DMS153 treated with DMSO at 0.1 percent for 48 hours (cell line): Measurements from ENCODE around the gene TBC1D25.
"Not testable (repeated sequence)": the region's sequence is repeated elsewhere in the genome, so short reads cannot be mapped to it uniquely, and the experiment has no call there.

Experiments used
- DNase-seq: peaks from one replicate; lab custom pipeline; 2025; ENCODE audit not compliant: unreplicated experiment; lab: John Stamatoyannopoulos, UW

The TBC1D25 gene

DNA sequence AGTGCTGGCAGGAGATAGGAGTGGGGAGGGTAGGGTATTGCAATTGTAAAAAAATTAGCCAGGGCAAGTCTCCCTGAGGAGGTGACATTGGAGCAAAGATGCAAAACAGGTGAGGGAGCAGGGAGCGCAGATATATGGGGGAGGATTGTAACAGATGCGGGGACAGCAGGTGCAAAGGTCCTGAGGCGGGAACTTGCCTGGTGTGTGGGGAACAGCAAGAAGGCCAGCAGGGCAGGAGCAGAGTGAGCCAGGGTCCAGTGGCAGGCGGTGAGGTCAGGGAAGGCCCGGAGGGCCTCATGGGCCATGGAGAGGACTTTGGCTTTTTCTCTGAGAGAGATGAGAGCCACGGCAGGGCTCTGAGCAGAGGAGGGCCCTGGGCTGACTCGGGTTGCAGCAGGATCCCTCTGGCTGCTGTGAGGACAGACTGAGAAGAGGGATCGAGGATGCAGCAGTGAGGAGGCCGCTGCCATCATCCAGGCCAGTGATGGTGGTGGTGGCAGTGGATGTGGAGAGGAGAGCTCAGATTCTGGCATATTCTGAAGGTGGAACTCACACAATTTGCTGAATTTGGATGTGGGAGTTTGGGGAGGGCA, 24.6 kb upstream of the TBC1D25 start:
- DNase-seq = no peak

GRCh38 chrX:48515842-48516241, 23.7 kb upstream of the TBC1D25 start:
- DNase-seq = no peak

DNA sequence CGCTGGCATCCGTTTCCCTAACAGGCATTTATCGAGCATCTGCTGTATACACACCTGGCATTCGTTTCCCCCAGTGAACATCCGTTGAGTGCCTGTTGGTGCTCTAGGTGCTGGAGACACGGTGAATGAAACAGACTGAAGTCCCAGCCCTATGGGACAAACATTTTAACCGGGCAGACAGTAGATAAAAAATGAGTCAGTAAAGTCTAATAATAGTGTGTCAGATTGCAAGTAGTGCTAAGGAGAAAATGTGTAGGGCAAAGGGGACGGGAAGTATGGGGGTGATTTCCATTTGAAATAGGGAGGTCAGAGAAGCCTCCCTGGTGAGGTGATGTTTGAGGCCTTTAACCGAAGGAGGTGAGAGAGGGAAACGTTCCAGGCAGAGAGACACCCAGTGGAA, 23.2 kb upstream of the TBC1D25 start:
- no peak for DNase-seq

- DNase-seq = no peak
Observed at GRCh38 chrX:48516987-48517386, 22.5 kb upstream of the TBC1D25 start.

- not testable (repeated sequence) for DNase-seq
Observed at GRCh38 chrX:48519481-48519880, 20.0 kb upstream of the TBC1D25 start.

DNA sequence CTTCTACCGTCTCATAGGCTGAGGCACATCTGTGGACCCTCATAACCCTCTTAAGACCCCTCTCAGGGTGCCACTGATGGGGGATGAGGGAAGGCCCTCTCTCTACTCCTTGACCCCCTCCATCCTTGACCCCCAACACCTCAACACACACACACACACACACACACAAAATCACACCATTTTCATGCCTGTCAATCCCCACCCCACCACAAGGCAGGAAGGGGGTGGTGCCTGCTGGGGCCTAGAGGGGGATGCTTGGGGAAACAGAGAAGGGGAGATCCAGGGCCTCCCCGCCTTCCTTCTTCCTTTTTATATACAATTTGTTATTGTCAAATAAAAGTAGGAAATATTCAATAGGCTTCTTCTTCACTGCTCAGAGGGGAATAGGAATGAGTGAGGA, 19.1 kb upstream of the TBC1D25 start:
- no peak for DNase-seq

GRCh38 chrX:48520976-48521352, 18.6 kb upstream of the TBC1D25 start:
- DNase-seq = no peak

DNA sequence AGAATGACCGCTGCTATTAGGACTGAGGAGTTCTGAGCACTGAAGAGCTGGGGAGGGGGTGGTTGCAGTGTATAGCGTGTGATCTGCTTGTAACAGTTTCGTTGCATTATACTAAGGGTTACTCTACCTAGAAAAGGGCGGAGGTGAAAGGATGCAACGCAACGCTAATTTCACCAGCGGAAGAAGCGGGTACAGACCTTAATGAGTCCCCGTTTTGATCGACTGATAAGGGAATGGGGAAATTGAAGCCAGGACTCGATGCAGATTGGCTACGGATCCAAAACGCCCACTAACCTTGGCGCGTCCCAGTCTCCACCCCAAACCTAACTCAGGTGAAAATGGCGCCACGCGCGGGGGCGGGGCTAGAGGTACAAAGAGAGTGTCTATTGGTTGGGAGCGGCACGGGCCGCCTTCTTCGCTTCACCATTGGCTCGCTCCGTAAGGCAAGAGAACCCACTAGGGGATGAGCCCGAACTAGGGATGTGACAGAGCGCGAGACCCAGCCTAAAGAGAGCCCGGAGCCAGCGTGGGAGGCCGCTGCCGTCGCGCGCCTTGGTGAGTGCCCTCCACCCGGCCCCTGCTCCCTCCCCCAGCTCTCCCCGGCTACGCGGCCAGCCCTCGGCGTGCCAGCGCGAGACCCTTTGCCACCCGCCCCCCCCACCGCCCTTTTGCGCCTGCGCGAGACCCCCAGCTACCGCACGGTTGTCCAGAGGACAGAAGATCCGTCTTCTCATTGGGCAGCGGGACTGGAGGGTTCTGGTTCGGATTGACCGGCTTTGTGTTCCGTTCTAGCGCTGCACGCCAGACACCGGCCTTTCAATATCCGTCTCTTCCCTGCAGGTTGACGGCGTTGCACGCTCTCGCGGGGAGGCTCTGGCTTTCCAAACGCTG, 17.9 kb upstream of the TBC1D25 start, which contains the start of gene EBP:
Gene EBP, plus strand, starts transcription at position 456 of the 891 bp plus-strand sequence. CDS start 1,964 bp downstream, outside the sequence.
- DNase-seq = peak; percentile 71

- no peak for DNase-seq
Observed at GRCh38 chrX:48522291-48522690, 17.2 kb upstream of the TBC1D25 start.

DNA sequence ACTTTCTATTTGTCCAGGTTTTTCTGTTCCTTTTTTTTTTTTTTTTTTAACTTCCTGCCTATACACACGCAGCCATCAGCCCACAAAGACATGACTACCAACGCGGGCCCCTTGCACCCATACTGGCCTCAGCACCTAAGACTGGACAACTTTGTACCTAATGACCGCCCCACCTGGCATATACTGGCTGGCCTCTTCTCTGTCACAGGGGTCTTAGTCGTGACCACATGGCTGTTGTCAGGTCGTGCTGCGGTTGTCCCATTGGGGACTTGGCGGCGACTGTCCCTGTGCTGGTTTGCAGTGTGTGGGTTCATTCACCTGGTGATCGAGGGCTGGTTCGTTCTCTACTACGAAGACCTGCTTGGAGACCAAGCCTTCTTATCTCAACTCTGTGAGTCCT, 15.8 kb upstream of the TBC1D25 start:
- DNase-seq = no peak

DNA sequence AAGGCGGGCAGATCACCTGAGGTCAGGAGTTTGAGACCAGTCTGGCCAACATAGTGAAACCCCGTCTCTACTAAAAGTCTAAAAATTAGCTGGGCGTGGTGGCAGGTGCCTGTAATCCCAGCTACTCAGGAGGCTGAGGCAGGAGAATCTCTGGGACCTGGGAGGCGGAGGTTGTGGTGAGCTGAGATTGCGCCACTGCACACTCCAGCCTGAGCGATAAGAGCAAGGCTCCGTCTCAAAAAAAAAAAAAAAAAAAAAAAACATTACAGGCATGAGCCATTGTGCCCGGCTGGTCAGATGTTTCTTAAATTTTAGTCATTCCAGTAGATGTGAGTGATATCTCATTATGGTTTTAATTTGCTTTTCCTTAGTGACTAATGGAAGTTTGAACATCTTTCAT, 13.7 kb upstream of the TBC1D25 start:
- DNase-seq = not testable (repeated sequence)

GRCh38 chrX:48530736-48531135, 8.8 kb upstream of the TBC1D25 start:
- no peak for DNase-seq

DNA sequence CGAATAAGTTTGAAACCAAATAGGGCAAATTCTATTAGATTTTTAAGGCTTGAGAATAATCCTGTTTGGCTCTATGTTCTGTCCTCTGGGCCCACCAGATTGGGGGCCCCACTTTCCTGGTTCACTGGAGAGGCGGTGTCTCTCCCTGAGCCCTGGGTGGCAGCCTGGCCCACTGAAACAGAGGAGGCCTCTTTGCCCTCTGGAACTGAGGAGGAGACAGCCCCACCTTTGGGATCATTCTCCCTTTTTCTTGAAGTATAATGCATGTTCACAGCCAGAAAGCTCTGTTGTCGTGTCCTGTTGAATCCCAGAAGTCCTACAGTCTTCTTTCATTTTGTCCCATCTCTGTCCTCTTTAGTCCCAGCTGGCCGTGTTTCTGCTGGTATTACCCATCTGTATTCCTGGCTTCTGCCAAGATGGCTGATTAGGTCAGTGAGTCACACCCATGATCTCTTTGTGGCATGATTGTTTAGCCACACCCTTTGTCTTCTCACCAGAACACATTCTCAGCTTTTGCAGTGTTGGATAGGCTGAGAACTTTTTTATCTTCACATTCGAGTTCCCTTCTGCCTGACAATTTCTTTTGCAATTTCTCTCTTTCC, 8.1 kb upstream of the TBC1D25 start:
- DNase-seq = no peak

DNA sequence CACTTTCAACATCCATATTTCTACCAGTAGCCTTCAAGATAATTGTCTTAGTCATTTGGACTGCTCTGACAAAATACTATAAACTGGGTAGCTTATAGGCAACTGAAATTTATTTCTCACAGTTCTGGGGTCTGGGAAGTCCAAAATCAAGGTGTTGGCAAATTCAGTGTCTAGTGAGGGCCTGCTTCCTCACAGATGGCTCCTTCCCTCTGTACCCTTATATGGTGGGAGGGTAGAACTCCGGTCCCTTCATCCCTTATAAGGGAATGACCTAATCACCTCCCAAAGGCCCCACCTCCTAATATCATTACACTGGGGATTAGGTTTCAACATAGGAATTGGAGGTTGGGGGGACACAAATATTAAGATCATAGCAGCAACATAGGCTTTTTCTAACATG, 7.4 kb upstream of the TBC1D25 start:
- DNase-seq = no peak

DNA sequence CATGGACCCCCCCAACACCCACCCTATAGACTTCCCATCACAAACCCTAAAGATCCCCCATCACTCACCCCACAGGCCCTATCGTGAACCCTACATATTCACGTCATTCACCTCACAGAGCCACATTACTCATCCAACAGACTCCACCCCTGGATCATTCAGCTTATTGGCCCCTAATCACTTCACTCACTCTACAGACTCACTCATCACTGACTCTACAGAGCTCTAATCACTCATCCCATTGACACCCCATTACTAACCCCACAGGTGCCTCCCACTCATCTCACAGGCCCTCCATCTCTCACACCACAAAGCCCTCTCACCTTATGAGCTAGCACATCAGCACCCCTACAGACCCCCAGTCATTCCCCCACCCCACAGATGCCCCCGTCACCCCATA, 6.3 kb upstream of the TBC1D25 start:
- no peak for DNase-seq

DNA sequence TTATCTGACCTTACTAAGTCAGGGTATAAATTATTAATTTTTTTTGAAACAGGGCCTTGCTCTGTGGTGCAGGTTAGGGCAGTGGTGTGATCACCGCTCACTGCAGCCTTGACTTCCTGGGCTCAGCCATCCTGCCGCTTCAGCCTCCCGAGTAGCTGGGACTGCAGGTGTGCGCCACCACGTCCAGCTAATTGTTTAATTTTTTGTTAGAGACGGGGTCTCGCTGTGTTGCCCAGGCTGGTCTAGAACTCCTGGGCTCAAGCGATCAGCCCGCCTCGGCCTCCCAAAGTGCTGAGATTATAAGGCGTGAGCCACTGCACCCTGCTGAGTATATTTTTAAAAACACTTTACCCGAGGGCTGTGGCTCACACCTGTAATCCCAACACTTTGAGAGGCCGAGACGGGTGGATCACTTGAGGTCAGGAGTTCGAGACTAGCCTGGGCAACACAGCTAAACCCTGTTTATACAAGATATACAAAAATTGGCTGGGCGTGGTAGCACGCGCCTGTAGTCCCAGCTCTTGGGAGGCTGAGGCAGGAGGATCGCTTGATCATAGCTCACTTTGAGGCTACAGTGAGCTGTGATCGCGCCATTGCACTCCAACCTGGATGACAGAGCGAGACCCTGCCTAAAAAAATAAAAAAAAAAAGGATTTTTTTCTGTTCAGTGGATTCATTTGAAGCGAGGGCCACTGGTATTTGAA, 721 bp upstream of the TBC1D25 start:
- DNase-seq = no peak

DNA sequence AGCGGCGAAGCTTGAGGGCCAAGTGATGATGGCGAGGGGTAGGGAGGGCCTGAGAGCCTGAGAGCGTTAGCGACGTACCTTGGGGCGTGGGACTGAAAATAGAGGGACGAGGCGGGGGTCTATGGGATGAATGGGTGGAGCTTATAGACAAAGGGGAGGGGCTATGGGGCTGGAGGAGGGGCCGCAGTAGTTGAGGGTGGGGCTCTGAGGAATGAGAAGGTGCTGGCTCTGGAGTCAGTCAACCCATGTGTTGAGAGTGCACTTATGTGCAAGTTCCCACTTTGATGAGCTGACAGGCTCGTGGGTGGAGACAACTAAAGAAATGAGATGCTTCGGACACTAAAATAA, 488 bp downstream of the TBC1D25 start:
- DNase-seq = no peak

DNA sequence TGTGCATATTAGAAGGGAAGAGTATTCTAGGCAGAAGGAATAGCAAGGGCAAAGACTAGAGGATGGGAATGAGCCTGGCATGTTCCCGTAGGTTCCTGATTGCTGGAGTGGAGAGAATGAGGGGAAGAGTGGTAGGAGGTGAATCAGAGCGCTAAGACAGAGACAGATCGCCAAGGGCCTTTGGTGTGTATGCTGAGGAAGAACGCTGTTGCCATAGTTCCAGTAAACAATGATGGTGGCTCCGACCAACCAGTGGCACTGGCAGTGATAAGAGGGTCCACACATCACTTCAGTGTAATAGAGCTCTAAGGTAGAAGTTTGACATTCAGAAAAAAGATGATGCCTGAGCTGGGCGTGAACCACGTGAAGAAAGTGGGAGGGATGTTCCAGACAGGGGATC, 966 bp downstream of the TBC1D25 start:
- no peak for DNase-seq

DNA sequence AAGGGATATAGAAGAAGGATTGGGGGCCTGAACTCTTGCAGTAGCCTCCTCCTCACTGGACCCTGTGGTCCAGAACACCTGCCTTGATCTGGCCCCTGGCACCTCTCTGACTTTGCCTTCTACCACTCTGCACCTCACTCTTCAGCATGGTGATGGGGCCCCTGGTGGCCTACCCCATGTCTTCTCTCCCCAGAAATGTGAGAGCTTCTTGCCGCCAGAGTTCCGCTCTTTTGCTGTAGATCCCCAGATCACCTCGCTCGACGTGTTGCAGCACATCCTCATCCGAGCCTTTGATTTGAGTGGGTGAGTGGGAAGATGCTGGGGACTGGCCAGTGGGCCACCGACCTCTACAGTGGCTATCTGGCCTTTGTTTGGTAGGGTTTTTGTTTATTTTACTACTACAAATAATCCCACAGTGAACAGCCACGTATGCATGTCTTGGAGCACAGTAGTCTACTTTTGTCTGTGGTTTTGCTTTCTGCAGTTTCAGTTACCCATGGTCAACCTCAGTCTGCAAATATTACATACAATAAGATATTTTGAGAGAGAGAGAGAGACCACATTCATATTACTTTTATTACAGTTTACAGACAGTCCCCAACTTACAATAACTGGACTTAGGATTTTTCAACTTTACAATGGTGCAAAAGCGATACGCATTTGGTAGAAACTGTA, 1.8 kb downstream of the TBC1D25 start:
- no peak for DNase-seq

DNA sequence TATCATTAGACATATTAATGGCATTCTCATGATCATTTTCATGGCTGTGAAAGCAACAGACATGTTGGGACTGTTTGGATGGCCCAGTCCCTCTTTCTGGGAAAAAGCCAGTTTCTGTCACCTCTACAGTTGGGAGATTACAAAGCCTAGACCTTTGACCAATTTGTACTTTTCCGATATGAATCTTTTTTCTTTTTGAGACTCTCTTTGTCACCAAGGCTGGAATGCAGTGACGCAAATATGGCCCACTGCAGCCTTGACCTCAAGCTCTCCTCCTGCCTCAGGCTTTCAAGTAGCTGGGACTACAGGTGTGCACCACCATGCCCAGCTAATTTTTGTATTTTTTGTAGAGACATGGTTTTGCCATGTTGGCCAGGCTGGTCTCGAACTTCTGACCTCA, 9.4 kb downstream of the TBC1D25 start:
- DNase-seq = no peak

GRCh38 chrX:48555731-48556325, 16.3 kb downstream of the TBC1D25 start:
- DNase-seq = not testable (repeated sequence)
